Mesenchymal stem cell (in vitro differentiated cells and primary cell): ENCODE results near the gene ARMC3.

Experiments used
- DNase-seq: peaks from one replicate; pipeline ENCODE4 v3.0.0-alpha.2; 2013
- H2AFZ ChIP-seq: one replicate; pipeline ENCODE4 v1.6.1; 2013; ENCODE audit warnings: low read depth, mild to moderate bottlenecking, control low read depth, inconsistent platforms, low read length, moderate library complexity
- H2AK5ac ChIP-seq: 2 replicates; pipeline ENCODE4 v1.6.1; 2013; ENCODE audit warnings: low read length, moderate library complexity, mild to moderate bottlenecking, inconsistent platforms; ENCODE audit not compliant: severe bottlenecking
- H2BK120ac ChIP-seq: one replicate; pipeline ENCODE4 v1.6.1; 2013; ENCODE audit warnings: low read depth, mild to moderate bottlenecking, inconsistent platforms, low read length, moderate library complexity
- H2BK12ac ChIP-seq, 2 experiments: one replicate each; pipeline ENCODE4 v1.6.1; 2013; ENCODE audit warnings: inconsistent platforms in 2 of 2, low read length in 2 of 2, mild to moderate bottlenecking in 2 of 2, moderate library complexity in 2 of 2, control low read depth in 1 of 2
- H2BK15ac ChIP-seq: one replicate; pipeline ENCODE4 v1.6.1; 2013; ENCODE audit warnings: mild to moderate bottlenecking, low read depth, inconsistent platforms; ENCODE audit not compliant: poor library complexity, severe bottlenecking
- H2BK5ac ChIP-seq: 2 replicates; pipeline ENCODE4 v1.6.1; 2013; ENCODE audit warnings: low read depth, mild to moderate bottlenecking, low read length, control low read depth, inconsistent platforms; ENCODE audit not compliant: poor library complexity, severe bottlenecking
- H3K14ac ChIP-seq, 2 experiments: one replicate each; pipeline ENCODE4 v1.6.1; 2013; ENCODE audit warnings: inconsistent platforms in 2 of 2, low read length in 2 of 2, control low read depth in 1 of 2, mild to moderate bottlenecking in 1 of 2, moderate library complexity in 1 of 2
- H3K18ac ChIP-seq, 2 experiments: one replicate each; pipeline ENCODE4 v1.6.1; 2013; ENCODE audit warnings: inconsistent platforms in 2 of 2, low read length in 2 of 2, control low read depth in 1 of 2, low read depth in 1 of 2, mild to moderate bottlenecking in 1 of 2
- H3K23ac ChIP-seq, 2 experiments: one replicate each; pipeline ENCODE4 v1.6.1; 2013; ENCODE audit warnings: inconsistent platforms in 2 of 2, low read length in 2 of 2, mild to moderate bottlenecking in 2 of 2, moderate library complexity in 2 of 2, control low read depth in 1 of 2
- H3K27ac ChIP-seq: 2 replicates; pipeline ENCODE4 v1.5.1; 2013; ENCODE audit warnings: mild to moderate bottlenecking, moderate library complexity, low read length, control low read depth, inconsistent platforms; ENCODE audit not compliant: poor library complexity, severe bottlenecking
- H3K27me3 ChIP-seq, 2 experiments: 2 replicates each; pipeline versions ENCODE4 v1.6.1 to v1.7.0; 2013; ENCODE audit warnings: low read length in 2 of 2, mild to moderate bottlenecking in 2 of 2, moderate library complexity in 2 of 2, control low read depth in 1 of 2, inconsistent platforms in 1 of 2; ENCODE audit not compliant: control insufficient read depth in 1 of 2, insufficient read depth in 1 of 2
- H3K36me3 ChIP-seq, 2 experiments: 2 replicates each; pipeline versions ENCODE4 v1.6.1 to v1.7.0; 2013; ENCODE audit warnings: low read length in 2 of 2, control low read depth in 1 of 2, inconsistent platforms in 1 of 2, low read depth in 1 of 2, mild to moderate bottlenecking in 1 of 2; ENCODE audit not compliant: insufficient read depth in 2 of 2, control insufficient read depth in 1 of 2
- H3K4ac ChIP-seq, 2 experiments: one replicate each; pipeline ENCODE4 v1.6.1; 2013; ENCODE audit warnings: inconsistent platforms in 2 of 2, low read length in 2 of 2, mild to moderate bottlenecking in 2 of 2, moderate library complexity in 2 of 2, control low read depth in 1 of 2, low read depth in 1 of 2
- H3K4me1 ChIP-seq: 2 replicates; pipeline ENCODE4 v1.6.1; 2013; ENCODE audit warnings: low read depth, low read length, control low read depth; ENCODE audit not compliant: control insufficient read depth, insufficient read depth
- H3K4me2 ChIP-seq: 2 replicates; pipeline ENCODE4 v1.6.1; 2013; ENCODE audit warnings: low read length, mild to moderate bottlenecking, inconsistent platforms; ENCODE audit not compliant: poor library complexity, severe bottlenecking
- H3K4me3 ChIP-seq, 2 experiments: 2 replicates each; pipeline versions ENCODE4 v1.5.1 to v1.7.0; 2013; ENCODE audit warnings: low read length in 2 of 2, mild to moderate bottlenecking in 2 of 2, control low read depth in 1 of 2, low read depth in 1 of 2; ENCODE audit not compliant: insufficient read depth in 1 of 2
- H3K79me1 ChIP-seq: replicated peaks from 2 replicates; pipeline ENCODE4 v1.6.1; 2013; ENCODE audit warnings: mild to moderate bottlenecking, control low read depth, low read length, inconsistent platforms; ENCODE audit not compliant: poor library complexity, severe bottlenecking
- H3K9ac ChIP-seq: 2 replicates; pipeline ENCODE4 v1.7.0; 2013; ENCODE audit warnings: mild to moderate bottlenecking, low read length, moderate library complexity
- H3K9me3 ChIP-seq: 2 replicates; pipeline ENCODE4 v1.7.0; 2013; ENCODE audit warnings: mild to moderate bottlenecking, low read length; ENCODE audit not compliant: control insufficient read depth
- H4K8ac ChIP-seq: one replicate; pipeline ENCODE4 v1.6.1; 2013; ENCODE audit warnings: inconsistent platforms, mild to moderate bottlenecking, low read length, moderate library complexity
- H4K91ac ChIP-seq: one replicate; pipeline ENCODE4 v1.6.1; 2013; ENCODE audit warnings: mild to moderate bottlenecking, low read length, inconsistent platforms
- WGBS: methylation state at CpG from one replicate; pipeline ENCODE4 v1.1.7; 2013; ENCODE audit warnings: mixed read lengths; 5-methylcytosine and 5-hydroxymethylcytosine counted together

The ARMC3 gene

GRCh38 chr10:23073527-23073926 is 145.7 kb downstream of the ARMC3 start:
- no peak overlapping the region for H3K18ac ChIP-seq
- no peak overlapping the region for H2BK12ac ChIP-seq
- no peak overlapping the region for H2AK5ac ChIP-seq
- H3K36me3 ChIP-seq = no peaks in the 10 kb centered on the region
- peaks cover 0 to 17% of the 10 kb centered on the region in 2 experiments for H3K27me3 ChIP-seq
- H2BK5ac ChIP-seq = no peak overlapping the region
- no peaks in the 10 kb centered on the region for H3K79me1 ChIP-seq
- no peak overlapping the region for H3K27ac ChIP-seq
- H3K4ac ChIP-seq = no peak overlapping the region
- no peak overlapping the region for H3K9ac ChIP-seq
- no peak overlapping the region for H4K91ac ChIP-seq
- H3K23ac ChIP-seq = no peak overlapping the region
- 82% methylated on average over 3 of the region's 3 CpGs for WGBS
- no peak overlapping the region for H2BK120ac ChIP-seq
- no peak overlapping the region for H4K8ac ChIP-seq
- H2BK15ac ChIP-seq = no peak overlapping the region
- no peak overlapping the region for H3K4me3 ChIP-seq
- H3K4me2 ChIP-seq = no peak overlapping the region
- no peaks in the 10 kb centered on the region for H3K9me3 ChIP-seq
- no peak overlapping the region for H3K14ac ChIP-seq
- H2AFZ ChIP-seq = no peak overlapping the region
- H3K4me1 ChIP-seq = no peaks in the 10 kb centered on the region
- no peak for DNase-seq

- Histone ChIP-seq H2AK5ac (no peak overlapping the region), H3K9me3 (no peaks in the 10 kb centered on the region), H3K4me2 (no peak overlapping the region), H3K9ac (no peak overlapping the region), H3K27ac (no peak overlapping the region), H2AFZ (no peak overlapping the region), H3K4me1 (no peaks in the 10 kb centered on the region), H3K4ac (no peak overlapping the region), H3K14ac (no peak overlapping the region), H4K91ac (no peak overlapping the region), H3K18ac (no peak overlapping the region), H3K79me1 (no peaks in the 10 kb centered on the region), H2BK12ac (no peak overlapping the region), H3K27me3 (peaks cover 9 to 22% of the 10 kb centered on the region in 2 experiments), H3K36me3 (no peaks in the 10 kb centered on the region), H3K23ac (no peak overlapping the region), H2BK15ac (no peak overlapping the region), H2BK5ac (no peak overlapping the region), H3K4me3 (no peak overlapping the region), H2BK120ac (no peak overlapping the region), H4K8ac (no peak overlapping the region)
- 86% methylated on average over 2 of the region's 3 CpGs for WGBS
- DNase-seq = no peak
Measured at GRCh38 chr10:23075672-23076071, 147.8 kb downstream of the ARMC3 start.

GRCh38 chr10:23078114-23078513 is 150.3 kb downstream of the ARMC3 start:
- no peaks in the 10 kb centered on the region for H3K79me1 ChIP-seq
- H2AK5ac ChIP-seq = no peak overlapping the region
- no peak overlapping the region for H4K91ac ChIP-seq
- no peak overlapping the region for H2BK5ac ChIP-seq
- no peak overlapping the region for H2BK15ac ChIP-seq
- no peak overlapping the region for H2BK120ac ChIP-seq
- H3K36me3 ChIP-seq = no peaks in the 10 kb centered on the region
- H2BK12ac ChIP-seq = no peak overlapping the region
- H3K27ac ChIP-seq = no peak overlapping the region
- H3K27me3 ChIP-seq = peaks cover 20 to 42% of the 10 kb centered on the region in 2 experiments
- no peak overlapping the region for H3K14ac ChIP-seq
- H2AFZ ChIP-seq = no peak overlapping the region
- H3K4me2 ChIP-seq = no peak overlapping the region
- H3K4me1 ChIP-seq = no peaks in the 10 kb centered on the region
- H3K23ac ChIP-seq = no peak overlapping the region
- 100% methylated on average over 1 of the region's 2 CpGs for WGBS
- no peak overlapping the region for H4K8ac ChIP-seq
- H3K9me3 ChIP-seq = no peaks in the 10 kb centered on the region
- no peak overlapping the region for H3K4me3 ChIP-seq
- no peak for DNase-seq
- no peak overlapping the region for H3K4ac ChIP-seq
- no peak overlapping the region for H3K18ac ChIP-seq
- no peak overlapping the region for H3K9ac ChIP-seq

GRCh38 chr10:23079700-23080099 is 151.8 kb downstream of the ARMC3 start:
- Histone ChIP-seq H2AK5ac (no peak overlapping the region), H3K4me1 (no peaks in the 10 kb centered on the region), H3K14ac (no peak overlapping the region), H4K8ac (no peak overlapping the region), H2BK5ac (no peak overlapping the region), H2BK120ac (no peak overlapping the region), H3K18ac (no peak overlapping the region), H4K91ac (no peak overlapping the region), H3K4me2 (no peak overlapping the region), H3K36me3 (no peaks in the 10 kb centered on the region), H3K9me3 (no peaks in the 10 kb centered on the region), H2AFZ (no peak overlapping the region), H3K23ac (no peak overlapping the region), H2BK12ac (no peak overlapping the region), H3K27ac (no peak overlapping the region), H3K9ac (no peak overlapping the region), H3K79me1 (no peaks in the 10 kb centered on the region), H3K4me3 (no peak overlapping the region), H3K4ac (no peak overlapping the region), H2BK15ac (no peak overlapping the region), H3K27me3 (peaks cover 20 to 39% of the 10 kb centered on the region in 2 experiments)
- 50% methylated on average over 4 of the region's 4 CpGs for WGBS
- DNase-seq = no peak
